Vagina (tissue), 2 donors: ENCODE measurements around the gene VSTM2B.

ENCODE experiments used
- POLR2A ChIP-seq, 2 donors: fragments of 450-650 bp; IDR thresholded peaks; one replicate each; pipeline ENCODE4 v1.6.1; 2017; ENCODE audit warnings: antibody characterized with exemption in 2 of 2, mild to moderate bottlenecking in 2 of 2, moderate library complexity in 2 of 2
- POLR2AphosphoS5 ChIP-seq, 2 donors: sonication (generic); formaldehyde crosslinking; IDR thresholded peaks; one replicate each; pipeline ENCODE4 v1.9.0; 2017; ENCODE audit warnings: antibody characterized with exemption in 2 of 2, mild to moderate bottlenecking in 2 of 2, low read depth in 1 of 2; ENCODE audit not compliant: insufficient read depth in 1 of 2
- TF ChIP-seq, protein P1 (sequence below), 3 experiments: fragments of 450-650 bp in 2 of 3; fragments of 200-600 bp in 1 of 3; sonication (generic) in 1 of 3; IDR thresholded peaks; one replicate each; pipeline ENCODE4 v1.5.1; 2017 to 2019; ENCODE audit warnings: antibody characterized with exemption in 3 of 3, mild to moderate bottlenecking in 2 of 3, moderate library complexity in 2 of 3

DNA sequence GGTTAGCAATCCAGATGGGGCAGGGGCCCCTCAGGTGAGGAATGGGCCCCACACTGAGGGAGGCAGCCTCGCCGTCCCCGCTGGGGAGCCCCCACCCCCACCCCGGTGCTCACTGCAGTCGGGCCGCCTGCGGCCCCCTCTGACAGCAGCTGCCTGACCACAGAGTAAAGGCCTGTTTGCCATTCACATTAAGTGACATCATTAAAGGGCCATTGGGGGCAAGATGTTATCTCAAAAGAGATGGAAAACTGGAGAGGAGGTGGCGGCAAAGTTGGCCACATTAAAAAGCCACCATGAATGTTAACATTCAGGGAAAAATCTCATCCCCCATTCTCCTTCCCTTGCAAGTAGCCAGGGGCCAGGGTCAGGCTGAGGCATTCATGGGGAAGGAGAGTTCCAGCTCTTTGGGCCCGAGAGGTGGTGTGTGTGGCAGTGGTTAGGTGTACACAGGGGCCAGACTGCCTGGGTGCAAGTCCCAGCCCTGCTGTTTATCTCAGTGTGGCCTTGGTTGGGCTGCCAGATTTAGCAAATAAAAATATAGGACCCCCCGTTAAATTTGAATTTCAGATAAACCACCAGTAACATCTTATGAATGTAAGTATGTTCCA lies 20.9 kb downstream of the VSTM2B start:
- TF ChIP-seq, protein P1, sequence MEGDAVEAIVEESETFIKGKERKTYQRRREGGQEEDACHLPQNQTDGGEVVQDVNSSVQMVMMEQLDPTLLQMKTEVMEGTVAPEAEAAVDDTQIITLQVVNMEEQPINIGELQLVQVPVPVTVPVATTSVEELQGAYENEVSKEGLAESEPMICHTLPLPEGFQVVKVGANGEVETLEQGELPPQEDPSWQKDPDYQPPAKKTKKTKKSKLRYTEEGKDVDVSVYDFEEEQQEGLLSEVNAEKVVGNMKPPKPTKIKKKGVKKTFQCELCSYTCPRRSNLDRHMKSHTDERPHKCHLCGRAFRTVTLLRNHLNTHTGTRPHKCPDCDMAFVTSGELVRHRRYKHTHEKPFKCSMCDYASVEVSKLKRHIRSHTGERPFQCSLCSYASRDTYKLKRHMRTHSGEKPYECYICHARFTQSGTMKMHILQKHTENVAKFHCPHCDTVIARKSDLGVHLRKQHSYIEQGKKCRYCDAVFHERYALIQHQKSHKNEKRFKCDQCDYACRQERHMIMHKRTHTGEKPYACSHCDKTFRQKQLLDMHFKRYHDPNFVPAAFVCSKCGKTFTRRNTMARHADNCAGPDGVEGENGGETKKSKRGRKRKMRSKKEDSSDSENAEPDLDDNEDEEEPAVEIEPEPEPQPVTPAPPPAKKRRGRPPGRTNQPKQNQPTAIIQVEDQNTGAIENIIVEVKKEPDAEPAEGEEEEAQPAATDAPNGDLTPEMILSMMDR (IDR thresholded peaks at IDR 0.05), result no peak
- TF ChIP-seq POLR2A (IDR thresholded peaks at IDR 0.05) (no peak), POLR2AphosphoS5 (IDR thresholded peaks at IDR 0.05; ENCODE audit: insufficient read depth in 1 of 2, low read depth in 1 of 2) (no peak)
